Upper lobe of left lung (tissue), 6 donors: ENCODE measurements around the gene SCCPDH. TPM values are rescaled to one million over a fixed set of nuclear protein-coding genes. Genes with fewer than 3 reads are reported as not detected.

Source experiments
- ATAC-seq, 2 donors: fragments of 200-7000 bp; cut with Tn5 transposase; one replicate each; pipeline ENCODE4 v1.9.1; 2022; ENCODE audit warnings: mild to moderate bottlenecking in 2 of 2, moderate library complexity in 2 of 2; ENCODE audit not compliant: low FRiP score in 2 of 2
- DNase-seq, 2 donors: peaks; one replicate each; pipeline ENCODE4 v3.0.0-alpha.2; 2019 to 2020
- H3K27ac ChIP-seq, 4 donors: fragments of 200-600 bp; sonication (generic); one replicate each; pipeline ENCODE4 v1.5.1; 2016 to 2019
- H3K27me3 ChIP-seq, 4 donors: fragments of 200-600 bp; sonication (generic); one replicate each; pipeline ENCODE4 v1.5.1; 2017 to 2019
- H3K36me3 ChIP-seq, 4 donors: fragments of 200-600 bp; sonication (generic); one replicate each; pipeline ENCODE4 v1.5.1; 2016 to 2019
- H3K4me1 ChIP-seq, 4 donors: fragments of 200-600 bp; sonication (generic); one replicate each; pipeline ENCODE4 v1.5.1; 2018 to 2019
- H3K4me3 ChIP-seq, 4 donors: fragments of 200-600 bp; sonication (generic); one replicate each; pipeline ENCODE4 v1.5.1; 2017 to 2019; ENCODE audit warnings: mild to moderate bottlenecking in 2 of 4, moderate library complexity in 1 of 4
- H3K9me3 ChIP-seq, 4 donors: fragments of 200-600 bp; sonication (generic); one replicate each; pipeline ENCODE4 v1.5.1; 2018 to 2019
- EP300 ChIP-seq, 4 donors: sonication (generic); formaldehyde crosslinking; IDR thresholded peaks; one replicate each; pipeline ENCODE4 v1.5.1; 2017; ENCODE audit warnings: antibody characterized with exemption in 4 of 4, control low read depth in 2 of 4
- POLR2A ChIP-seq, 4 donors: fragments of 450-650 bp; IDR thresholded peaks; one replicate each; pipeline ENCODE4 v1.5.1; 2016 to 2017; ENCODE audit warnings: antibody characterized with exemption in 4 of 4, mild to moderate bottlenecking in 2 of 4
- POLR2AphosphoS5 ChIP-seq, 2 donors: sonication (generic); formaldehyde crosslinking; IDR thresholded peaks; one replicate each; pipeline ENCODE4 v1.5.1; 2017; ENCODE audit warnings: antibody characterized with exemption in 2 of 2
- WGBS, 2 donors: methylation state at CpG; one replicate each; pipeline ENCODE4 v1.1.5; 2017 to 2018; 5-methylcytosine and 5-hydroxymethylcytosine counted together
- total RNA-seq, 6 donors: library from RNA; depleted of rRNA in 4 of 6; stranded (reverse); fragments of >200 nt in 4 of 6; gene quantifications; one replicate each; pipeline versions ENCODE4 v1.1.0 to v1.2.1, GENCODE V29; 2016 to 2021
- TF ChIP-seq, protein P1 (sequence below), 6 experiments: fragments of 450-650 bp in 4 of 6; fragments of 200-600 bp in 2 of 6; sonication (generic) in 2 of 6; IDR thresholded peaks; one replicate each; pipeline ENCODE4 v1.5.1; 2016 to 2019; ENCODE audit warnings: antibody characterized with exemption in 6 of 6
- donor health status: DM: no; HTN: no; CAD: no; lungs with moderate emphysema.
- donor health status: DM: no; HTN: yes; CAD: no; lungs with severe emphysema.

The SCCPDH gene
- total RNA-seq, 6 donors from 2014 or later, result 16.8 to 30.3 (median 23.1) TPM

DNA sequence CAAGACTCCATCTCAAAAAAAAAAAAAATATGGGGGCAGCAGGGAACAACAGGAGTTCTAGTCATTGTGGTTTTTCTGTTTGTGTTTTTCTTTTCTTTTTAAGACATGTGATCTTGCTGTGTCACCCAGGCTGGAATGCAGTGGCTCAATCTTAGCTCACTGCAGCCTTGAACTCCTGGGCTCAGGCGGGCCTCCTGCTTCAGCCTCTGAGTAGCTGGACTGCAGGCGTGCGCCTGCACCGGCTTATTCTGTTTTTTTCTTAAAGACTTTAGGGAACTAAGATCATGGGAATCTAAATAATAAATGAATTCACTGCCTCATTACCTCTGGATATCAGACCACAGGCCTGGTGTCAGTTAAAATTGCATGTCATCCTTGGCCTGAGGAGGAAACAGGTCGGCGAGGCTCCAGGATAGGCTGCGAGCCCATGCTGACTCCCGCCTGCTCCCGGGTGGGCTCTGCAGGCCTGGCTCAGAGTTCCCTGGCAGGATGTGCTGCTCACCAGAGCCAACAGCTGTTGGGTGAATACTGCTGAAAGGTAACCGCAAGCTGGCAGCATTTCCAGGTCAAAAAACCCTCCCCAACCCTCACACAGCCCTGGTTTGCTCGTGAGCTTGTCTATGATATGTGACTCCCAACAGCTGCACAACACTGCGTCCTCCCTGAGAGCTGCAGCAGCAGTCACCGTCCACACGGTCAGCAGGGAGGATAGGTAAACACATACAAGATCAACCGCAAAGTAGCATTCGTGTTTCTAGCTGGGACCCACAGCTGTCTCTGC, 58.1 kb downstream of the SCCPDH start:
- WGBS, 2 donors, result 52 to 64% methylated on average over 13 to 15 of the region's 16 CpGs

DNA sequence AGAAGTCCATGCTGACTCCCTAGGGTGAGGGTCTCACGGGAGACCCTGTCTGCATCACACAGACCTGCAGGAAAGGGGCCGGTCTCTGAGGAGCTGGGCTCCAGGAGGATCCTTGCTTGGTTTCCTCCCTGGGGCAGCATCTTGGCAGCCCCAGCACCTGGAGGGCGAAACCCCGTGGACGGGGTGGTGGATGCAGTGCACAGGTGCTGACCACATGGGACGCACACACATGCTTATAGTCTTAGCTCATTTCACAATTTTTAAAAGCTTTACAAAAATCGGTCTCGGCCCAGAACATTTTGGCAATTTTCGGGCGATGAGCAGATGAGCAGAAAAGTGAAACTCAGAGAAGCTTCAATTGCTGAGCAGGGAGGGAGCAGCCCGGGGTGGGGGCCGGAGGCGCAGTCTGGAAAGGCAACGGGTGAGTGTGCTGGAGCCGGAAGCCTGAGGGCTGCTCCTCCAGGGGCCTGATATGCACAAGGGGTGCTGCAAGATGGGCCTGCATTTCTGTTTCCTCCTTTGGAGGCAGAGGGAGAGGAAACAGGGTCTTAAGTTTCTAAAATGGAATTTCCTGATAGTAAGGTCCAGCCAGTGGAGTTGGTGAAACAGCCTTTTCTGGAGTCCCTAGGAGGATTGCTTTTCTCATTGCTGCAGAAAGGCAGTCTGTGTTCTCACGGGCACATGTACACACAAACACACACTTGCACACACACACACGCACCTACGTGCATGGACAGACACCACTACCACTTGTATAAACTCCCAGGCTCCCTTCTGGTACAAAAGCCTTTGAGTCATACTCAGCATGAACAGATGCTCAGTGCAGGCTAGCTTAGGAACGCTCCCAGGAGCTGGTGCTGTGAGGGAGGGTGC, 60.6 kb downstream of the SCCPDH start:
- peaks cover 5 to 16% (median 8%) of the 10 kb centered on the region in 4 donors for H3K4me1 ChIP-seq
- DNase-seq, result peak in 1 of 2 donors; percentile 55
- peak; percentile 27 to 57 for ATAC-seq
- H3K4me3 ChIP-seq, result no peak overlapping the region
- 49% methylated on average over 18 to 19 of the region's 19 CpGs for WGBS, 2 donors
- H3K27ac ChIP-seq, result no peak overlapping the region
- H3K36me3 ChIP-seq, result no peaks in the 10 kb centered on the region
- no peaks in the 10 kb centered on the region for H3K9me3 ChIP-seq
- no peak for TF ChIP-seq EP300 (IDR thresholded peaks at IDR 0.05)
- TF ChIP-seq POLR2A (IDR thresholded peaks at IDR 0.05), result no peak
- TF ChIP-seq, protein P1, sequence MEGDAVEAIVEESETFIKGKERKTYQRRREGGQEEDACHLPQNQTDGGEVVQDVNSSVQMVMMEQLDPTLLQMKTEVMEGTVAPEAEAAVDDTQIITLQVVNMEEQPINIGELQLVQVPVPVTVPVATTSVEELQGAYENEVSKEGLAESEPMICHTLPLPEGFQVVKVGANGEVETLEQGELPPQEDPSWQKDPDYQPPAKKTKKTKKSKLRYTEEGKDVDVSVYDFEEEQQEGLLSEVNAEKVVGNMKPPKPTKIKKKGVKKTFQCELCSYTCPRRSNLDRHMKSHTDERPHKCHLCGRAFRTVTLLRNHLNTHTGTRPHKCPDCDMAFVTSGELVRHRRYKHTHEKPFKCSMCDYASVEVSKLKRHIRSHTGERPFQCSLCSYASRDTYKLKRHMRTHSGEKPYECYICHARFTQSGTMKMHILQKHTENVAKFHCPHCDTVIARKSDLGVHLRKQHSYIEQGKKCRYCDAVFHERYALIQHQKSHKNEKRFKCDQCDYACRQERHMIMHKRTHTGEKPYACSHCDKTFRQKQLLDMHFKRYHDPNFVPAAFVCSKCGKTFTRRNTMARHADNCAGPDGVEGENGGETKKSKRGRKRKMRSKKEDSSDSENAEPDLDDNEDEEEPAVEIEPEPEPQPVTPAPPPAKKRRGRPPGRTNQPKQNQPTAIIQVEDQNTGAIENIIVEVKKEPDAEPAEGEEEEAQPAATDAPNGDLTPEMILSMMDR (IDR thresholded peaks at IDR 0.05), result no peak
- TF ChIP-seq POLR2AphosphoS5 (IDR thresholded peaks at IDR 0.05), result no peak
- no peaks in the 10 kb centered on the region for H3K27me3 ChIP-seq

More for the DNA sequence above, 58.1 kb downstream of the SCCPDH start:
- Histone ChIP-seq H3K9me3 (no peaks in the 10 kb centered on the region), H3K36me3 (peaks cover 0 to 6% (median 0%) of the 10 kb centered on the region in 4 donors), H3K27ac (no peak overlapping the region), H3K4me1 (peaks cover 0 to 8% (median 3%) of the 10 kb centered on the region in 4 donors), H3K4me3 (no peak overlapping the region), H3K27me3 (no peaks in the 10 kb centered on the region)
- DNase-seq (peak in 1 of 2 donors; percentile 42), ATAC-seq (peak in 1 of 2 donors; percentile 58)
- no peak for TF ChIP-seq POLR2A (IDR thresholded peaks at IDR 0.05)
- TF ChIP-seq, protein P1 (IDR thresholded peaks at IDR 0.05), result no peak
- no peak for TF ChIP-seq POLR2AphosphoS5 (IDR thresholded peaks at IDR 0.05)
- no peak for TF ChIP-seq EP300 (IDR thresholded peaks at IDR 0.05)

DNA sequence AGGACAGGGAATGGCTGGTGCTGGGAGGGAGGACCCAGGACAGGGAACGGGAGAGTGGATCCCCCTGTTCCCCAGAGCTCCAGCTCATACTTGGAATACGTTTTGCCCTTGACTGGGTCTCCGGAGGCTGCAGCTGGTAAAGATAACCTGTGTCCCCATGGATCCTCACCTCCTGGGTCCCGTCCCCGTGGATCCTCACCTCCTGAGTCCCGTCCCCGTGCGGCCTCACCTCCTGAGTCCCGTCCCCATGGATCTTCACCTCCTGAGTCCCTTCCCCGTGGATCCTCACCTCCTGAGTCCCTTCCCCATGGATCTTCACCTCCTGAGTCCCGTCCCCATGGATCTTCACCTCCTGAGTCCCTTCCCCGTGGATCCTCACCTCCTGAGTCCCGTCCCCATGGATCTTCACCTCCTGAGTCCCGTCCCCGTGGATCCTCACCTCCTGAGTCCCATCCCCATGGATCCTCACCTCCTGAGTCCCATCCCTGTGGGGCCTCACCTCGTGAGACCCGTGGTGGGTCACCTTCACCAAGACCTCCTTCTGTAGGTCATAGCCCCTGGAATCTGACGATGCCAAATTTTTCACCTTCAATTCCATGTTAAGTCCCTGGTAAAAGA, 61.4 kb downstream of the SCCPDH start:
- H3K4me1 ChIP-seq, result peaks cover 5 to 16% (median 8%) of the 10 kb centered on the region in 4 donors
- WGBS, 2 donors, result 79 to 86% methylated on average over 15 to 17 of the region's 18 CpGs
- H3K9me3 ChIP-seq, result no peaks in the 10 kb centered on the region
- DNase-seq (no peak), ATAC-seq (no peak)
- no peaks in the 10 kb centered on the region for H3K27me3 ChIP-seq
- no peak for TF ChIP-seq POLR2A (IDR thresholded peaks at IDR 0.05)
- TF ChIP-seq, protein P1 (IDR thresholded peaks at IDR 0.05), result no peak
- no peak for TF ChIP-seq EP300 (IDR thresholded peaks at IDR 0.05)
- no peak for TF ChIP-seq POLR2AphosphoS5 (IDR thresholded peaks at IDR 0.05)
- no peaks in the 10 kb centered on the region for H3K36me3 ChIP-seq
- no peak overlapping the region for H3K27ac ChIP-seq
- H3K4me3 ChIP-seq, result no peak overlapping the region

DNA sequence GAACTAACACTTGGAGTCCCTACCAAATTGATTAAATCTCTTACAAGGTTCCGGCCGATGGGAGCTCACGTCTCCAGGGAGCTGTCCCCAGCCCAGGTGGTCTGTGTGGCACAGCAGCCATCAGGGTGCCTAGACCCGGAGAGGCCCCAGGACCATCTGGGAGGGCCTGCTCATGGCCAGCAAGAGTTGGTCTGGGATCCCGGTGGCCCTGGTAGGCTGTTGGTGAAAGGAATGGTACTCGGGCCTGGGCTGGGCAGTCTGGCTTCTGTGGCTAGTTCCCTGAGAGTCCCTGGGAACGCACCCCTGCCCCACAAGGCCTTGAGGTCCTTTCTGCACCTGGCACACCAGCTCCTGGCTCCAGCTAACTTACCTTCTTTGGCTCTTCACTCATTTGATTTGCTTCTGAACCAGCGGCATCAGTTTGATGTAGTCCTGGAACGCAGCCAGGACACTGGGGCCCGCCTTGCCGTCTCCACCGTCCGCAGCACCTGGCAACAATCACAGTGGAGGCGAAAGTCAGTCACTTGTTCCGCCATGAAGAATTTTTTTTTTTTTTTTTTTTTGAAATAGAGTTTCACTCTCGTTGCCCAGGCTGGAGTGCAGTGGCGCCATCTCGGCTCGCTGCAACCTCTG, 62.5 kb downstream of the SCCPDH start:
- no peak for ATAC-seq
- Histone ChIP-seq H3K27me3 (no peaks in the 10 kb centered on the region), H3K4me3 (no peak overlapping the region), H3K36me3 (no peaks in the 10 kb centered on the region), H3K4me1 (peaks cover 5 to 16% (median 8%) of the 10 kb centered on the region in 4 donors), H3K27ac (no peak overlapping the region), H3K9me3 (no peaks in the 10 kb centered on the region)
- no peak for DNase-seq
- 80 to 89% methylated on average over 17 to 18 of the region's 19 CpGs for WGBS, 2 donors
- TF ChIP-seq EP300 (IDR thresholded peaks at IDR 0.05), result no peak
